GM13977 (cell line): ENCODE results near the gene GNG3.

Experiments used
- DNase-seq: peaks from one replicate; pipeline ENCODE4 v3.0.0; 2012; ENCODE audit warnings: low spot score
- CTCF ChIP-seq: IDR thresholded peaks from 2 replicates; pipeline ENCODE4 v1.5.1; 2012; ENCODE audit warnings: mild to moderate bottlenecking, control low read depth; ENCODE audit not compliant: insufficient read depth; ENCODE audit errors: extremely low read depth, missing control alignments
- in situ Hi-C: fragments of 300-500 bp; cut with MboI; formaldehyde crosslinking; loops from one replicate; pipeline ENCODE4 v1.12.0; 2022; ENCODE audit warnings: low sequenced_read_pairs, low pct_unique_long_range_greater_than_20kb, mixed read lengths, inconsistent platforms; ENCODE audit not compliant: unreplicated experiment

GNG3 gene

DNA sequence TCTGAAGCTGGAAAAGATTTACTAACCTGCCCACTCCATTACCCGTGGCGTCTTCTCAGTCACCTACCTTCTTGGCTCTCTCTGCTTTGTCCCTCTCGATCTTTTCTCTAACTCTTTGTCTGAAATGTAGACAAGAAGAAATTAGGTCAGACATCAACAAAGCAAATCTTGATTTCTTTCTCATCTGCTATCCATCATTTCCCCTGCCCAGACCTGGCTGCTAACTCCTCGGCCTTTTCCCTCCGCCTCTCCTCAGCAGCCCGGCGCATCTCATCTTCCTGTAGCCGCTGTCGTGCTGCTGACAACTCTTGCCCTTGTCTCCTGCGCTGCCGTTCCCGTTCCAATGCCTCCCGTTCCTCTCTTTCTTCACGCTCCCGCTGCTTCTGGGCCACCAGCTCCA lies 29.8 kb upstream of the GNG3 start:
- in situ Hi-C loops = no loop called here
- no peak for TF ChIP-seq CTCF

DNA sequence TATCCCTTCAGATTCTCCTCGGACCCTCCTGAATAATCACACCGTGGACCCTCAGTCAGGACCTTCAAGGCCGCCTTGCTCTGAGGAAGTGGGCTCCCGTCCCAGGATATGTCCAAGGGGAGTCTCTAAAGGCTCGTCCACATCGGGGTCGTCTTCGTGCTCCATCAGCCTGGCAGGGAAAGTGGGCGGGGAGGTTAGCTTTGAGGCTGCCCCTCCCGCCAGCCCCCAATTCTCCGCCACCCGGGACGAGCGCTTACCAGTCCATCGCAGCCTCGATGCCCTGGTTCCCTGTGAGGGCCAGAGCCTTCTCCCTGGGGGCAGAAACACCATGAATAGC lies 29.1 kb upstream of the GNG3 start:
- no peak for TF ChIP-seq CTCF
- in situ Hi-C loops = no loop called here
- DNase-seq = no peak

More for the DNA sequence above, 29.8 kb upstream of the GNG3 start:
- DNase-seq = no peak

GRCh38 chr11:62678770-62679696 lies 28.4 kb upstream of the GNG3 start, which contains the start of gene UBXN1:
TSS of gene UBXN1 (minus strand) at chr11:62679073. CDS start at chr11:62678923, 150 bp downstream.
- in situ Hi-C loops = no loop called here
- DNase-seq = peak; percentile 93

DNA sequence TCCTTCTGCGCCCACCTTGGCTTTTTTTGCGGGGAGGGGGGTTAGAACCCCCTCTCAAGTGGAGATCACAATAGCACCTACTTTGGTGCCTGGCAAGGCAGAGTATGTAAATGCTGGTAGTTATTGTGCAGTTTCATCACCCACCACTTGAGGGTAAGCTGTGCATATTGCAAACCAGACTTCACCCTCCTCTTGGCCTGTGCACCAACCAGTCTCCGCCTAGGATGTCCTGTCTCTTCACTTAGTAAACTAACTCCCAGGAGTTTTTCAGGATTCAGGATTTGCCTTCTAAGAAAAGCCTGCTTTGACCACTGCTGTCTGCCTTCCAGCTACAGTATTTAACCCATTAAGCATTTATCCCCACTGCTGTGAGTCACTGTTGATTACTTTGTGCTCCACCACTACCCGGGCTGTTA lies 26.6 kb upstream of the GNG3 start:
- TF ChIP-seq CTCF = peak; percentile 55
- DNase-seq = peak; percentile 75
- in situ Hi-C loops = no loop called here

More at GRCh38 chr11:62678770-62679696, 28.4 kb upstream of the GNG3 start, which contains the start of gene UBXN1:
- no peak for TF ChIP-seq CTCF

GRCh38 chr11:62682518-62682917 lies 25.0 kb upstream of the GNG3 start:
- no peak for DNase-seq
- TF ChIP-seq CTCF = no peak
- in situ Hi-C loops = no loop called here

DNA sequence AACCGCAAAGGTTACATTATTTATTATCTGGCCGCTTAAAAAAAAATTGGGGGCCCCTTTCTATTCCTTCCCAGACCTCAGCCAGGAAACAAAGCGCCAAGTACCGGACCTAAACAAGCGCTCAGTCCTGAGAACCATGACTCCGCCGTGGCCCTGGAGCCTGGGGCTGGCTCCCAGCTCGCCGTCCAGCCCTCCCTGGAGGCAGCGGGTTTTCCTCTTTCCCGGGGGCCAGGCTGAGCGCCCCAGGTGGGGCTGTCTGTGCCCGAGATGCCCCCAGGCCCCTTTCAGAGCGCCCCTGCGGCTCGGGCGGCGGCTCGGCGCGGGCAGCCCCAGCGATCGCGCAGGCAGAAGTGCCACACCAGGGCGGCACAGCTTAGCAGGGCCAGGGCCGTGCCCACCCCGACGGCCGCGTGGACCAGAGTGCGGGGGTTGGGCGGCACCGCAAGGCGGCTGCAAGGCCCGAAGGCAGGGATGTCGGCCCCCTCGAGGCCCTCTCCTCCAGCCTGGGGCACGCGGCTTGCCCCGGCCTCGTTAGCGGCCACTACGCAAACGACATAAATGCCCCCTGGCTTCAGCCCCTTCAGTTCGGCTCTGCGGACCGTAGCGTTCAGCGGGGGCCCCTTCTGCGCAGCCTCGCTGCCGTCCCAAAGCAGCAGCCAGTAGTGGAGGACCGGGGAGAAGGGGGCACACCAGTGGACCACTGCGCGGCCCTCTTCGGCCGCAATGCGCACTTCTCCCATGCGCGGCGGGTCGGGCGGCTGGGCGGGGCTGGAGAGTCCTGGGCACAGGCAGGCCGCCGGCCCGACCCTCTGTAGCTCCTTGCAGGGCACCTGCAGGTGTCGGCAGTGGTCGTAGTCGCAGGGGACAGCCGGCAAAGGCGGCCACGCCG lies 19.7 kb upstream of the GNG3 start:
- in situ Hi-C loops = no loop called here
- TF ChIP-seq CTCF = no peak
- no peak for DNase-seq
